OCI-LY3 (cell line): ENCODE results near the gene SFPQ.

Source experiments
- CTCF ChIP-seq: fragments of 200-600, 300-600 bp; sonication (generic); IDR thresholded peaks from 2 replicates; pipeline ENCODE4 v1.5.1; 2014; ENCODE audit warnings: antibody characterized with exemption, low read length, low read depth
- EZH2phosphoT487 ChIP-seq: fragments of 200-600 bp; shearing (Covaris generic); IDR thresholded peaks from 2 replicates; pipeline ENCODE4 v1.6.1; 2018; ENCODE audit warnings: antibody characterized with exemption, mixed run types, low read depth

DNA sequence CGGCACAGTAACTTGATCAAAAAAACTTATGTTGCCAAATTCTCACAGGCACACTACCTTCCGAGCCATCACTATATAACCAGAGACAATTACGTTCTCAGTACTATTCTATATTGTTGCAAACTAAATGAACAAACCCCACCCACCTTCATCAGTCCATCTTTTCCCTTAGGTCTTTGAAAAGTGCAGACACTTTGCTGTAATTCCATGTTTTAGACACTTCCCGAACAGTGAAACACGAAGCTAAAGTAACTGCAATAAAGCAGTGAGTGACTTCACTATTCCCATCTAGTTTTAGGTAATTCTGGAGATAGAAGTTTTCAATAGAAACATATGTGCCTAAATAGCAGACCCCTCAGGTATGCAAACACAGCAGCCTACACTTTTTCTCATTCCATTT lies 7.7 kb downstream of the SFPQ start:
- no peak for TF ChIP-seq CTCF
- no peak for TF ChIP-seq EZH2phosphoT487
